PC-9 (cell line): ENCODE measurements around the gene CHTF18. TPM values are rescaled to one million over a fixed set of nuclear protein-coding genes. Genes with fewer than 3 reads are reported as not detected.
"Not testable (repeated sequence)": the region's sequence is repeated elsewhere in the genome, so short reads cannot be mapped to it uniquely, and the experiment has no call there.

Experiments used
- BruUV-seq: library from RNA; stranded (reverse); fragments of 400-500 nt; replicated peaks from 2 replicates; lab custom pipeline; 2021; lab: Mats Ljungman, UMichigan
- CTCF ChIA-PET: fragments of 300-600 bp; sonication (Branson Sonifier 250); formaldehyde crosslinking; loops from one replicate; lab custom pipeline; 2022; ENCODE audit warnings: antibody characterized with exemption; lab: Charles Lee
- POLR2A ChIA-PET: fragments of 300-600 bp; sonication (Branson Sonifier 250); formaldehyde crosslinking; loops from one replicate; lab custom pipeline; 2022; ENCODE audit warnings: antibody characterized with exemption; ENCODE audit not compliant: unreplicated experiment; lab: Charles Lee
- DNase-seq, 2 experiments: peaks; one replicate each; pipeline versions ENCODE4 v3.0.0 to v3.0.0-alpha.2; 2015 to 2022; ENCODE audit warnings: mixed read lengths in 1 of 2
- H2AFZ ChIP-seq: fragments of 200-600 bp; sonication (generic); 2 replicates; pipeline ENCODE4 v1.8.1; 2017; ENCODE audit warnings: antibody characterized with exemption
- H3F3A ChIP-seq: fragments of 200-600 bp; sonication (generic); 2 replicates; pipeline ENCODE4 v1.8.1; 2017; ENCODE audit warnings: antibody characterized with exemption, mild to moderate bottlenecking, low read depth; ENCODE audit not compliant: insufficient read depth
- H3K27ac ChIP-seq: fragments of 200-600 bp; sonication (generic); 2 replicates; pipeline ENCODE4 v1.6.1; 2016; ENCODE audit warnings: mixed run types
- H3K27me3 ChIP-seq: fragments of 200-600 bp; sonication (generic); 2 replicates; pipeline ENCODE4 v1.6.1; 2016; ENCODE audit warnings: low read depth, mixed run types; ENCODE audit not compliant: insufficient read depth
- H3K36me3 ChIP-seq: fragments of 200-600 bp; sonication (generic); 2 replicates; pipeline ENCODE4 v1.6.1; 2016; ENCODE audit warnings: low read depth, mixed run types
- H3K4me1 ChIP-seq: fragments of 200-600 bp; sonication (generic); replicated peaks from 2 replicates; pipeline ENCODE4 v1.6.1; 2016; ENCODE audit warnings: mixed run types; ENCODE audit not compliant: insufficient read depth
- H3K4me2 ChIP-seq: fragments of 200-600 bp; sonication (generic); 2 replicates; pipeline ENCODE4 v1.6.1; 2017; ENCODE audit warnings: mixed run types
- H3K4me3 ChIP-seq: fragments of 200-600 bp; sonication (generic); 2 replicates; pipeline ENCODE4 v1.6.1; 2016; ENCODE audit warnings: mixed run types
- H3K79me2 ChIP-seq: fragments of 200-600 bp; sonication (generic); 2 replicates; pipeline ENCODE4 v1.6.1; 2017; ENCODE audit warnings: low read depth, mixed run types
- H3K9me2 ChIP-seq: fragments of 200-600 bp; sonication (generic); 2 replicates; pipeline ENCODE4 v1.8.1; 2017; ENCODE audit warnings: mild to moderate bottlenecking; ENCODE audit not compliant: insufficient read depth
- H3K9me3 ChIP-seq: fragments of 200-600 bp; sonication (generic); 2 replicates; pipeline ENCODE4 v1.8.1; 2016; ENCODE audit warnings: low read depth; ENCODE audit not compliant: insufficient read depth
- H4K20me1 ChIP-seq: fragments of 200-600 bp; sonication (generic); 2 replicates; pipeline ENCODE4 v1.8.1; 2017; ENCODE audit not compliant: insufficient read depth
- CTCF ChIP-seq: fragments of 200-600 bp; sonication (generic); conservative IDR thresholded peaks from 2 replicates; pipeline ENCODE4 v1.6.1; 2017; ENCODE audit warnings: mixed run types, antibody characterized with exemption, mild to moderate bottlenecking, moderate library complexity
- EZH2 ChIP-seq: fragments of 200-600 bp; sonication (generic); IDR thresholded peaks from 2 replicates; pipeline ENCODE4 v1.8.0; 2017; ENCODE audit warnings: antibody characterized with exemption, low read depth
- intact Hi-C: fragments of 100-400 bp; cut with micrococcal nuclease; formaldehyde crosslinking; loops from one replicate; pipeline ENCODE4 v1.10.0; 2022; ENCODE audit not compliant: unreplicated experiment
- total RNA-seq: library from RNA; stranded (reverse); gene quantifications from 2 replicates; pipeline ENCODE4 v1.2.3, GENCODE V29; 2021

CHTF18 gene
- total RNA-seq, 1 experiment from 2014 or later, result 67.7 TPM

GRCh38 chr16:751152-752006, 37.0 kb upstream of the CHTF18 start:
- Histone ChIP-seq H3K4me3 (no peak overlapping the region), H3K27ac (no peak overlapping the region), H3K4me2 (no peak overlapping the region), H3K9me3 (no peaks in the 10 kb centered on the region), H3K36me3 (no peaks in the 10 kb centered on the region), H3K79me2 (no peaks in the 10 kb centered on the region), H4K20me1 (no peaks in the 10 kb centered on the region; the same call in 1 of the 2 replicates), H3K9me2 (no peaks in the 10 kb centered on the region), H2AFZ (no peak overlapping the region), H3K27me3 (no peaks in the 10 kb centered on the region), H3K4me1 (no peaks in the 10 kb centered on the region), H3F3A (peaks cover 7% of the 10 kb centered on the region; the same call in 1 of the 2 replicates)
- TF ChIP-seq EZH2 (no peak), CTCF (no peak)
- no peak for DNase-seq
- ChIA-PET CTCF (interaction anchor here (0.6 kb wide), 1 partner anchor 10 kb away, joined by 4 read pairs; no protein-coding TSS in a partner anchor), POLR2A (no interaction called here)
- intact Hi-C loops, result no loop called here
- no TSS peak for BruUV-seq

GRCh38 chr16:752007-752312, 36.5 kb upstream of the CHTF18 start:
- intact Hi-C loops, result no loop called here
- Histone ChIP-seq H4K20me1 (no peaks in the 10 kb centered on the region; the same call in 1 of the 2 replicates), H3K9me3 (no peaks in the 10 kb centered on the region), H3K4me3 (no peak overlapping the region), H3K27me3 (no peaks in the 10 kb centered on the region), H3K79me2 (no peaks in the 10 kb centered on the region), H2AFZ (no peak overlapping the region), H3K4me1 (no peaks in the 10 kb centered on the region), H3F3A (peaks cover 7% of the 10 kb centered on the region; the same call in 1 of the 2 replicates), H3K36me3 (no peaks in the 10 kb centered on the region), H3K4me2 (no peak overlapping the region), H3K27ac (no peak overlapping the region), H3K9me2 (no peaks in the 10 kb centered on the region)
- no peak for DNase-seq
- ChIA-PET CTCF (interaction anchor here (0.6 kb wide), 1 partner anchor 11 kb away, joined by 4 read pairs; no protein-coding TSS in a partner anchor), POLR2A (no interaction called here)
- no TSS peak for BruUV-seq
- TF ChIP-seq EZH2 (no peak), CTCF (no peak)

GRCh38 chr16:754121-754607, 34.3 kb upstream of the CHTF18 start:
- H3K4me3 ChIP-seq, H2AFZ ChIP-seq, CTCF ChIA-PET, POLR2A ChIA-PET, H3K79me2 ChIP-seq, H3K9me3 ChIP-seq, BruUV-seq, intact Hi-C loops, DNase-seq, H3K27me3 ChIP-seq, H3K36me3 ChIP-seq, H4K20me1 ChIP-seq, H3K9me2 ChIP-seq, H3K27ac ChIP-seq, H3K4me1 ChIP-seq, H3F3A ChIP-seq, H3K4me2 ChIP-seq: not testable (repeated sequence)
